SK-N-SH (cell line): ENCODE data around the gene CD109.

ENCODE experiments used
- EP300 ChIP-seq, 2 experiments: IDR thresholded peaks; 2 replicates each; pipeline versions ENCODE4 v1.4.0 to v1.6.1; 2012; ENCODE audit warnings: borderline replicate concordance in 1 of 2, low read depth in 1 of 2, low read length in 1 of 2
- EZH2phosphoT487 ChIP-seq: fragments of 200-600 bp; sonication (generic); IDR thresholded peaks from 2 replicates; pipeline ENCODE4 v1.6.1; 2017; ENCODE audit warnings: low read depth, mixed run types, mild to moderate bottlenecking, antibody characterized with exemption, moderate library complexity, borderline replicate concordance
- FOSL2 ChIP-seq: IDR thresholded peaks from 2 replicates; pipeline ENCODE4 v1.4.0; 2012; ENCODE audit warnings: low read depth, mild to moderate bottlenecking, moderate library complexity, borderline replicate concordance
- MXI1 ChIP-seq: IDR thresholded peaks from 2 replicates; pipeline ENCODE4 v1.6.1; 2012; ENCODE audit warnings: mild to moderate bottlenecking, low read depth, low read length, improper control_type of control experiment
- POLR2AphosphoS5 ChIP-seq: IDR thresholded peaks from 2 replicates; pipeline ENCODE4 v1.6.1; 2012; ENCODE audit warnings: low read depth, low read length
- RAD21 ChIP-seq: IDR thresholded peaks from 2 replicates; pipeline ENCODE4 v1.6.1; 2012; ENCODE audit warnings: mild to moderate bottlenecking, low read length
- TAF1 ChIP-seq: IDR thresholded peaks from 2 replicates; pipeline ENCODE4 v1.6.1; 2012; ENCODE audit warnings: low read depth, mild to moderate bottlenecking, low read length, moderate library complexity, borderline replicate concordance
- TEAD4 ChIP-seq: IDR thresholded peaks from 2 replicates; pipeline ENCODE4 v1.4.0; 2012; ENCODE audit warnings: mild to moderate bottlenecking, borderline replicate concordance; ENCODE audit not compliant: insufficient read depth
- YY1 ChIP-seq: IDR thresholded peaks from 2 replicates; pipeline ENCODE4 v1.4.0; 2012; ENCODE audit warnings: low read depth, mild to moderate bottlenecking
- TF ChIP-seq, protein P1 (sequence below): IDR thresholded peaks from 2 replicates; pipeline ENCODE4; 2012
- TF ChIP-seq, protein P2 (sequence below): fragments of 150-350 bp; IDR thresholded peaks from 2 replicates; pipeline ENCODE4 v1.6.1; 2017; ENCODE audit warnings: antibody characterized with exemption, low read length, low read depth, borderline replicate concordance
- TF ChIP-seq, protein P3 (sequence below): fragments of 200-600 bp; sonication (generic); IDR thresholded peaks from 2 replicates; pipeline ENCODE4 v1.6.1; 2017; ENCODE audit warnings: antibody characterized with exemption, mild to moderate bottlenecking, moderate library complexity
- TF ChIP-seq, protein P4 (sequence below): IDR thresholded peaks from 2 replicates; pipeline ENCODE4 v1.4.0; 2012; ENCODE audit warnings: low read depth
- TF ChIP-seq, protein P5 (sequence below): IDR thresholded peaks from 2 replicates; pipeline ENCODE4 v1.4.0; 2012; ENCODE audit warnings: low read depth, borderline replicate concordance

DNA sequence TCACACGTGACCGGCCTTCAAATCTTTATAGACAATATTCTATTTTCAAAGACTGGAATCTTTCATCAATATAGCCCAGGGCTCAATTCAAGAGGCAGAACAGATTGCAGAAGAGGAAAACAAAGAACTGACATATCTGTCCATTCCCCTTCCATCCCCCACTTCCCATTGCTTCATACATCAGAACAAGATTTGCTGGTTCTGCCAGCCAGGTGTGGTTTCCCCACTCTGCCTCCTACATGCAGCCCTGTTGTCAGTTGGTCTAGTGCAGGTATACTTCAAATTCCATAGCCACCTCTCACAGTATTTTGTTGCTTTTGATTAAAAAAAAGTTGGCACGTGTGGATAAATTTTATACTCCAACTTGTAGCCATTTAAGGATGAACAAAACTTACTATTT, 174.9 kb downstream of the CD109 start:
- TF ChIP-seq, protein P1, sequence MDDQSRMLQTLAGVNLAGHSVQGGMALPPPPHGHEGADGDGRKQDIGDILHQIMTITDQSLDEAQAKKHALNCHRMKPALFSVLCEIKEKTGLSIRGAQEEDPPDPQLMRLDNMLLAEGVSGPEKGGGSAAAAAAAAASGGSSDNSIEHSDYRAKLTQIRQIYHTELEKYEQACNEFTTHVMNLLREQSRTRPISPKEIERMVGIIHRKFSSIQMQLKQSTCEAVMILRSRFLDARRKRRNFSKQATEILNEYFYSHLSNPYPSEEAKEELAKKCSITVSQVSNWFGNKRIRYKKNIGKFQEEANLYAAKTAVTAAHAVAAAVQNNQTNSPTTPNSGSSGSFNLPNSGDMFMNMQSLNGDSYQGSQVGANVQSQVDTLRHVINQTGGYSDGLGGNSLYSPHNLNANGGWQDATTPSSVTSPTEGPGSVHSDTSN: no peak
- no peak for TF ChIP-seq MXI1
- TF ChIP-seq POLR2AphosphoS5: no peak
- no peak for TF ChIP-seq EZH2phosphoT487
- no peak for TF ChIP-seq TAF1
- no peak for TF ChIP-seq EP300 (IDR thresholded peaks at IDR 0.05; ENCODE audit: borderline replicate concordance in 1 of 2, low read depth in 1 of 2, low read length in 1 of 2)
- no peak for TF ChIP-seq YY1
- TF ChIP-seq, protein P2, sequence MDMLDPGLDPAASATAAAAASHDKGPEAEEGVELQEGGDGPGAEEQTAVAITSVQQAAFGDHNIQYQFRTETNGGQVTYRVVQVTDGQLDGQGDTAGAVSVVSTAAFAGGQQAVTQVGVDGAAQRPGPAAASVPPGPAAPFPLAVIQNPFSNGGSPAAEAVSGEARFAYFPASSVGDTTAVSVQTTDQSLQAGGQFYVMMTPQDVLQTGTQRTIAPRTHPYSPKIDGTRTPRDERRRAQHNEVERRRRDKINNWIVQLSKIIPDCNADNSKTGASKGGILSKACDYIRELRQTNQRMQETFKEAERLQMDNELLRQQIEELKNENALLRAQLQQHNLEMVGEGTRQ: no peak
- TF ChIP-seq, protein P3, sequence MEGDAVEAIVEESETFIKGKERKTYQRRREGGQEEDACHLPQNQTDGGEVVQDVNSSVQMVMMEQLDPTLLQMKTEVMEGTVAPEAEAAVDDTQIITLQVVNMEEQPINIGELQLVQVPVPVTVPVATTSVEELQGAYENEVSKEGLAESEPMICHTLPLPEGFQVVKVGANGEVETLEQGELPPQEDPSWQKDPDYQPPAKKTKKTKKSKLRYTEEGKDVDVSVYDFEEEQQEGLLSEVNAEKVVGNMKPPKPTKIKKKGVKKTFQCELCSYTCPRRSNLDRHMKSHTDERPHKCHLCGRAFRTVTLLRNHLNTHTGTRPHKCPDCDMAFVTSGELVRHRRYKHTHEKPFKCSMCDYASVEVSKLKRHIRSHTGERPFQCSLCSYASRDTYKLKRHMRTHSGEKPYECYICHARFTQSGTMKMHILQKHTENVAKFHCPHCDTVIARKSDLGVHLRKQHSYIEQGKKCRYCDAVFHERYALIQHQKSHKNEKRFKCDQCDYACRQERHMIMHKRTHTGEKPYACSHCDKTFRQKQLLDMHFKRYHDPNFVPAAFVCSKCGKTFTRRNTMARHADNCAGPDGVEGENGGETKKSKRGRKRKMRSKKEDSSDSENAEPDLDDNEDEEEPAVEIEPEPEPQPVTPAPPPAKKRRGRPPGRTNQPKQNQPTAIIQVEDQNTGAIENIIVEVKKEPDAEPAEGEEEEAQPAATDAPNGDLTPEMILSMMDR: no peak
- no peak for TF ChIP-seq RAD21
- TF ChIP-seq, protein P4, sequence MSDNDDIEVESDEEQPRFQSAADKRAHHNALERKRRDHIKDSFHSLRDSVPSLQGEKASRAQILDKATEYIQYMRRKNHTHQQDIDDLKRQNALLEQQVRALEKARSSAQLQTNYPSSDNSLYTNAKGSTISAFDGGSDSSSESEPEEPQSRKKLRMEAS: no peak
- TF ChIP-seq, protein P5, sequence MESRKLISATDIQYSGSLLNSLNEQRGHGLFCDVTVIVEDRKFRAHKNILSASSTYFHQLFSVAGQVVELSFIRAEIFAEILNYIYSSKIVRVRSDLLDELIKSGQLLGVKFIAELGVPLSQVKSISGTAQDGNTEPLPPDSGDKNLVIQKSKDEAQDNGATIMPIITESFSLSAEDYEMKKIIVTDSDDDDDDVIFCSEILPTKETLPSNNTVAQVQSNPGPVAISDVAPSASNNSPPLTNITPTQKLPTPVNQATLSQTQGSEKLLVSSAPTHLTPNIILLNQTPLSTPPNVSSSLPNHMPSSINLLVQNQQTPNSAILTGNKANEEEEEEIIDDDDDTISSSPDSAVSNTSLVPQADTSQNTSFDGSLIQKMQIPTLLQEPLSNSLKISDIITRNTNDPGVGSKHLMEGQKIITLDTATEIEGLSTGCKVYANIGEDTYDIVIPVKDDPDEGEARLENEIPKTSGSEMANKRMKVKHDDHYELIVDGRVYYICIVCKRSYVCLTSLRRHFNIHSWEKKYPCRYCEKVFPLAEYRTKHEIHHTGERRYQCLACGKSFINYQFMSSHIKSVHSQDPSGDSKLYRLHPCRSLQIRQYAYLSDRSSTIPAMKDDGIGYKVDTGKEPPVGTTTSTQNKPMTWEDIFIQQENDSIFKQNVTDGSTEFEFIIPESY: no peak
- TF ChIP-seq TEAD4: no peak
- TF ChIP-seq FOSL2: no peak
